H1 (cell line): ENCODE data around the gene PHF14. TPM values are rescaled to one million over a fixed set of nuclear protein-coding genes. Genes with fewer than 3 reads are reported as not detected.

ENCODE experiments used
- CTCF ChIA-PET: fragments of 300-600 bp; sonication (Branson Sonifier 250); formaldehyde crosslinking; loops from one replicate; lab custom pipeline; 2021; ENCODE audit not compliant: partially characterized antibody; lab: Charles Lee
- POLR2A ChIA-PET: fragments of 300-600 bp; sonication (Branson Sonifier 250); formaldehyde crosslinking; loops from one replicate; lab custom pipeline; 2021; ENCODE audit warnings: inconsistent platforms; ENCODE audit not compliant: partially characterized antibody; lab: Charles Lee
- DNase-seq, 2 experiments: peaks; one replicate each; pipeline versions ENCODE4 v3.0.0 to v3.0.0-alpha.2; 2010 to 2022; ENCODE audit warnings: low spot score in 2 of 2, low read depth in 1 of 2, mixed read lengths in 1 of 2
- FAIRE-seq: peaks from 2 replicates; lab custom pipeline; 2011; peaks lifted over from hg19 to GRCh38; lab: Jason Lieb, UNC
- H2AFZ ChIP-seq: 2 replicates; pipeline ENCODE4 v1.8.1; 2012; ENCODE audit warnings: low read length, inconsistent platforms
- H2AK5ac ChIP-seq: 2 replicates; pipeline ENCODE4 v1.6.1; 2013; ENCODE audit warnings: low read depth, low read length
- H2BK120ac ChIP-seq: replicated peaks from 2 replicates; pipeline ENCODE3; 2013; ENCODE audit warnings: low read depth, low read length, inconsistent platforms
- H2BK12ac ChIP-seq: 2 replicates; pipeline ENCODE4 v1.6.1; 2013; ENCODE audit warnings: low read depth, low read length
- H2BK15ac ChIP-seq: 2 replicates; pipeline ENCODE4 v1.6.1; 2013; ENCODE audit warnings: low read length
- H2BK20ac ChIP-seq: 2 replicates; pipeline ENCODE4 v1.6.1; 2013; ENCODE audit warnings: low read length
- H2BK5ac ChIP-seq: 2 replicates; pipeline ENCODE4 v1.6.1; 2013; ENCODE audit warnings: low read depth, low read length
- H3K14ac ChIP-seq: 2 replicates; pipeline ENCODE4 v1.6.1; 2013; ENCODE audit warnings: inconsistent platforms; ENCODE audit not compliant: insufficient read length
- H3K18ac ChIP-seq: 2 replicates; pipeline ENCODE4 v1.6.1; 2013; ENCODE audit warnings: low read length; ENCODE audit errors: extremely low read depth
- H3K23ac ChIP-seq: 2 replicates; pipeline ENCODE4 v1.6.1; 2013; ENCODE audit warnings: inconsistent platforms; ENCODE audit not compliant: insufficient read length
- H3K23me2 ChIP-seq: 2 replicates; pipeline ENCODE4 v1.6.1; 2013; ENCODE audit warnings: low read depth, low read length
- H3K27ac ChIP-seq: 2 replicates; pipeline ENCODE4 v1.6.1; 2011; ENCODE audit warnings: low read depth, low read length, inconsistent platforms
- H3K27me3 ChIP-seq, 4 experiments: replicated peaks in 1 of 4; 1 replicate in 1 of 4; 2 replicates in 3 of 4; pipeline versions ENCODE4 v1.6.1 to v1.8.1; 2011 to 2013; ENCODE audit warnings: low read length in 3 of 4, mild to moderate bottlenecking in 3 of 4, inconsistent platforms in 2 of 4, mixed read lengths in 2 of 4, moderate library complexity in 1 of 4; ENCODE audit not compliant: control insufficient read depth in 3 of 4, insufficient read depth in 3 of 4; ENCODE audit errors: extremely low read depth in 1 of 4
- H3K36me3 ChIP-seq, 4 experiments: 2 replicates each; pipeline versions ENCODE4 v1.6.1 to v1.8.1; 2011 to 2013; ENCODE audit warnings: mild to moderate bottlenecking in 4 of 4, low read length in 3 of 4, moderate library complexity in 2 of 4, control low read depth in 1 of 4, inconsistent platforms in 1 of 4; ENCODE audit not compliant: insufficient read depth in 4 of 4, control insufficient read depth in 2 of 4
- H3K4ac ChIP-seq: replicated peaks from 2 replicates; pipeline ENCODE3; 2013; ENCODE audit warnings: low read length, low read depth, mixed read lengths, inconsistent platforms; ENCODE audit not compliant: insufficient read length
- H3K4me1 ChIP-seq, 4 experiments: replicated peaks in 1 of 4; 1 replicate in 1 of 4; 2 replicates in 3 of 4; pipeline versions ENCODE4 v1.6.1 to v1.8.1; 2011 to 2013; ENCODE audit warnings: low read length in 3 of 4, inconsistent platforms in 2 of 4, mixed read lengths in 1 of 4; ENCODE audit not compliant: insufficient read depth in 4 of 4, control insufficient read depth in 3 of 4
- H3K4me2 ChIP-seq, 2 experiments: 2 replicates each; pipeline versions ENCODE4 v1.6.1 to v1.8.1; 2011 to 2013; ENCODE audit warnings: low read depth in 2 of 2, low read length in 2 of 2, control low read depth in 1 of 2, inconsistent platforms in 1 of 2, mild to moderate bottlenecking in 1 of 2; ENCODE audit not compliant: insufficient read depth in 1 of 2
- H3K4me3 ChIP-seq, 4 experiments: fragments of 200-600, 300-600 bp in 1 of 4; sonication (generic), shearing (Covaris generic), sonication (Bioruptor Twin) in 1 of 4; 2 replicates each; pipeline versions ENCODE4 v1.5.1 to v1.8.1; 2011 to 2016; ENCODE audit warnings: low read length in 4 of 4, low read depth in 3 of 4, control low read depth in 2 of 4, inconsistent platforms in 2 of 4, mild to moderate bottlenecking in 2 of 4, mixed read lengths in 1 of 4, moderate library complexity in 1 of 4; ENCODE audit not compliant: insufficient read depth in 2 of 4; ENCODE audit errors: extremely low read depth in 1 of 4
- H3K56ac ChIP-seq: replicated peaks from 2 replicates; pipeline ENCODE3; 2013; ENCODE audit warnings: low read depth, mild to moderate bottlenecking, mixed read lengths, low read length, inconsistent platforms; ENCODE audit not compliant: insufficient read length
- H3K79me1 ChIP-seq: 2 replicates; pipeline ENCODE4 v1.6.1; 2013; ENCODE audit warnings: low read depth, low read length, control low read depth
- H3K79me2 ChIP-seq, 2 experiments: 2 replicates each; pipeline versions ENCODE4 v1.6.1 to v1.8.1; 2012 to 2013; ENCODE audit warnings: low read length in 2 of 2, mild to moderate bottlenecking in 2 of 2, inconsistent platforms in 1 of 2; ENCODE audit not compliant: insufficient read depth in 2 of 2, control insufficient read depth in 1 of 2
- H3K9ac ChIP-seq, 4 experiments: replicated peaks in 1 of 4; 1 replicate in 1 of 4; 2 replicates in 3 of 4; pipeline versions ENCODE4 v1.6.1 to v1.8.1; 2011 to 2013; ENCODE audit warnings: low read depth in 3 of 4, low read length in 3 of 4, control low read depth in 2 of 4, mild to moderate bottlenecking in 2 of 4, moderate library complexity in 2 of 4, inconsistent platforms in 1 of 4; ENCODE audit errors: extremely low read depth in 1 of 4
- H3K9me3 ChIP-seq, 2 experiments: 2 replicates each; pipeline versions ENCODE4 v1.6.1 to v1.8.1; 2012 to 2013; ENCODE audit warnings: mild to moderate bottlenecking in 2 of 2, moderate library complexity in 2 of 2, control low read depth in 1 of 2, inconsistent platforms in 1 of 2, low read depth in 1 of 2, low read length in 1 of 2, mixed read lengths in 1 of 2; ENCODE audit not compliant: insufficient read depth in 2 of 2
- H4K20me1 ChIP-seq, 2 experiments: replicated peaks in 1 of 2; 2 replicates each; pipeline versions ENCODE3 to v1.8.1; 2011 to 2013; ENCODE audit warnings: inconsistent platforms in 2 of 2, low read length in 2 of 2, mild to moderate bottlenecking in 1 of 2; ENCODE audit not compliant: insufficient read depth in 2 of 2, control insufficient read depth in 1 of 2
- H4K5ac ChIP-seq: 2 replicates; pipeline ENCODE4 v1.6.1; 2013; ENCODE audit warnings: low read length, low read depth, mixed read lengths, inconsistent platforms; ENCODE audit not compliant: insufficient read length
- H4K8ac ChIP-seq: 2 replicates; pipeline ENCODE4 v1.8.0; 2013; ENCODE audit warnings: mild to moderate bottlenecking, moderate library complexity, low read length, inconsistent platforms; ENCODE audit not compliant: insufficient read depth; ENCODE audit errors: extremely low read depth
- H4K91ac ChIP-seq: replicated peaks from 2 replicates; pipeline ENCODE3; 2013; ENCODE audit warnings: low read length, mixed read lengths, inconsistent platforms; ENCODE audit not compliant: insufficient read length
- CHD2 ChIP-seq: IDR thresholded peaks from 2 replicates; pipeline ENCODE4 v1.6.1; 2012; ENCODE audit warnings: low read length, improper control_type of control experiment
- JUND ChIP-seq: IDR thresholded peaks from 2 replicates; pipeline ENCODE4 v1.6.1; 2011; ENCODE audit warnings: mild to moderate bottlenecking, improper control_type of control experiment, low read length
- RAD21 ChIP-seq, 2 experiments: IDR thresholded peaks in 1 of 2; conservative IDR thresholded peaks in 1 of 2; 2 replicates each; pipeline ENCODE4 v1.6.1; 2011; ENCODE audit warnings: low read depth in 2 of 2, low read length in 2 of 2, improper control_type of control experiment in 1 of 2, inconsistent platforms in 1 of 2, mild to moderate bottlenecking in 1 of 2, moderate library complexity in 1 of 2
- RFX5 ChIP-seq: IDR thresholded peaks from 2 replicates; pipeline ENCODE4 v1.6.1; 2011; ENCODE audit warnings: low read depth, low read length, improper control_type of control experiment, borderline replicate concordance
- RNF2 ChIP-seq: fragments of 200-900, 300-1000 bp; sonication (generic); IDR thresholded peaks from 2 replicates; pipeline ENCODE4 v1.7.1; 2016; ENCODE audit warnings: borderline replicate concordance, low read depth, mild to moderate bottlenecking, antibody characterized with exemption, low read length; ENCODE audit not compliant: poor library complexity, severe bottlenecking; ENCODE audit errors: missing control alignments
- SIN3A ChIP-seq, 2 experiments: IDR thresholded peaks in 1 of 2; conservative IDR thresholded peaks in 1 of 2; 2 replicates each; pipeline ENCODE4 v1.6.1; 2011 to 2012; ENCODE audit warnings: low read length in 2 of 2, improper control_type of control experiment in 1 of 2, low read depth in 1 of 2, mild to moderate bottlenecking in 1 of 2
- SIX5 ChIP-seq: IDR thresholded peaks from 2 replicates; pipeline ENCODE4 v1.6.1; 2011; ENCODE audit warnings: mild to moderate bottlenecking, low read depth, low read length
- WGBS, 2 experiments: shearing (Covaris generic) in 1 of 2; methylation state at CpG; one replicate each; pipeline versions ENCODE4 v1.1.6 to v1.1.7; 2013 to 2015; ENCODE audit warnings: low lambda C conversion rate in 2 of 2, mixed read lengths in 2 of 2, inconsistent platforms in 1 of 2, low coverage in 1 of 2, missing lambda C conversion rate in 1 of 2; ENCODE audit not compliant: insufficient replicate concordance in 2 of 2, insufficient coverage in 1 of 2, insufficient read length in 1 of 2; ENCODE audit errors: extremely low coverage in 1 of 2, missing lambda C conversion rate in 1 of 2; 5-methylcytosine and 5-hydroxymethylcytosine counted together
- polyA plus RNA-seq, 7 experiments: library from polyadenylated mRNA; depleted of rRNA in 3 of 7; stranded (reverse) in 5 of 7; unstranded in 2 of 7; fragments of >200 nt in 5 of 7; fragments of 200-250 nt in 2 of 7; gene quantifications; 1 replicate in 5 of 7; 2 replicates in 1 of 7; 4 replicates in 1 of 7; pipeline versions ENCODE4 v1.2.1 to v1.2.3, GENCODE V29; 2011 to 2013; ENCODE audit warnings: missing spikeins in 2 of 7, mixed read lengths in 2 of 7
- total RNA-seq: library from RNA; stranded (reverse); fragmentation: NEBNext Ultra II Directional; extraction: Animal tissue kit (Norgen Biotek cat#: 25700); gene quantifications from 2 replicates; pipeline ENCODE4 v1.2.1, GENCODE V29; 2021
- TF ChIP-seq, protein P1 (sequence below), 3 experiments: IDR thresholded peaks; 1 replicate in 2 of 3; 2 replicates in 1 of 3; pipeline versions ENCODE4 v1.5.1 to v1.6.1; 2011; ENCODE audit warnings: low read length in 3 of 3, mild to moderate bottlenecking in 3 of 3, inconsistent platforms in 2 of 3, low read depth in 1 of 3, moderate library complexity in 1 of 3; ENCODE audit not compliant: insufficient read depth in 1 of 3; ENCODE audit errors: control extremely low read depth in 1 of 3

PHF14 gene
- total and polyA plus RNA-seq, 2 of the 8 experiments (the other 6 are each of a cell fraction or from before 2014, with no cell fraction given) = 17.9 to 70.6 TPM

DNA sequence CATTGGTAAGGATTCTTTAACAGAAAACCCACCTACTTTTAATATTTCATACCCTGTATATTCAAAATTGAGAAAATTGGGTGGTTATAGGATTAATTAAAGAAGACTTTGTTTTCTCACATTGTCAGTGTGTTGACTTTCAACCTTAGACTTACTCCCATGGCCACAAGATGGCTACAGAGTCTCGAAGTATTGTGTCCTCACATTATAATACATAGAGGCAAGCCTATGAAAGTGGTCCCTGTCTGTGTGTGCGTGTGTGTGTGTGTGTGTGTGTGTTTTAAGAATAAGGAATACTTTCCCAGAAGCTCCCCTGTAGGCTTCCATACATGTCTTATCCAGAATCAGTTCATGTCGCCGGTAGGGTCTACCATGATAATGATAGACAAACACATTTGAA lies 180.0 kb downstream of the PHF14 start:
- Histone ChIP-seq H2BK5ac (no peak overlapping the region), H4K8ac (no peak overlapping the region), H2AFZ (no peak overlapping the region), H3K4me1 (no peaks in the 10 kb centered on the region), H3K27me3 (no peaks in the 10 kb centered on the region), H2BK12ac (no peak overlapping the region), H4K20me1 (no peaks in the 10 kb centered on the region), H3K4me2 (no peak overlapping the region), H4K5ac (no peak overlapping the region), H3K36me3 (no peaks in the 10 kb centered on the region), H3K23ac (no peak overlapping the region), H2BK20ac (no peak overlapping the region), H3K56ac (no peak overlapping the region), H3K9ac (no peak overlapping the region), H2BK15ac (no peak overlapping the region), H3K9me3 (no peaks in the 10 kb centered on the region), H2AK5ac (no peak overlapping the region), H3K79me2 (no peaks in the 10 kb centered on the region), H4K91ac (no peak overlapping the region), H3K4ac (no peak overlapping the region), H3K14ac (no peak overlapping the region), H3K27ac (no peak overlapping the region), H3K79me1 (no peaks in the 10 kb centered on the region), H3K18ac (no peak overlapping the region), H2BK120ac (no peak overlapping the region), H3K4me3 (no peak overlapping the region), H3K23me2 (no peaks in the 10 kb centered on the region)
- CTCF ChIA-PET = interaction anchor here (0.6 to 1.0 kb wide), 2 partner anchors 58 to 73 kb away, joined by 3 to 4 read pairs; no protein-coding TSS in a partner anchor
- DNase-seq (no peak), FAIRE-seq (no peak)
- TF ChIP-seq RAD21 (IDR thresholded peaks at IDR 0.05 in 1 of 2, conservative IDR thresholded peaks at IDR 0.05 in 1 of 2; ENCODE audit: low read depth in 2 of 2, low read length in 2 of 2) (peak; percentile 45 to 59), RNF2 (no peak), JUND (no peak), SIX5 (no peak), SIN3A (conservative IDR thresholded peaks at IDR 0.05 in 1 of 2, IDR thresholded peaks at IDR 0.05 in 1 of 2; ENCODE audit: low read depth in 1 of 2, low read length in 2 of 2) (no peak), RFX5 (no peak), CHD2 (no peak)
- TF ChIP-seq, protein P1, sequence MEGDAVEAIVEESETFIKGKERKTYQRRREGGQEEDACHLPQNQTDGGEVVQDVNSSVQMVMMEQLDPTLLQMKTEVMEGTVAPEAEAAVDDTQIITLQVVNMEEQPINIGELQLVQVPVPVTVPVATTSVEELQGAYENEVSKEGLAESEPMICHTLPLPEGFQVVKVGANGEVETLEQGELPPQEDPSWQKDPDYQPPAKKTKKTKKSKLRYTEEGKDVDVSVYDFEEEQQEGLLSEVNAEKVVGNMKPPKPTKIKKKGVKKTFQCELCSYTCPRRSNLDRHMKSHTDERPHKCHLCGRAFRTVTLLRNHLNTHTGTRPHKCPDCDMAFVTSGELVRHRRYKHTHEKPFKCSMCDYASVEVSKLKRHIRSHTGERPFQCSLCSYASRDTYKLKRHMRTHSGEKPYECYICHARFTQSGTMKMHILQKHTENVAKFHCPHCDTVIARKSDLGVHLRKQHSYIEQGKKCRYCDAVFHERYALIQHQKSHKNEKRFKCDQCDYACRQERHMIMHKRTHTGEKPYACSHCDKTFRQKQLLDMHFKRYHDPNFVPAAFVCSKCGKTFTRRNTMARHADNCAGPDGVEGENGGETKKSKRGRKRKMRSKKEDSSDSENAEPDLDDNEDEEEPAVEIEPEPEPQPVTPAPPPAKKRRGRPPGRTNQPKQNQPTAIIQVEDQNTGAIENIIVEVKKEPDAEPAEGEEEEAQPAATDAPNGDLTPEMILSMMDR (IDR thresholded peaks at IDR 0.05; ENCODE audit: control extremely low read depth in 1 of 3, insufficient read depth in 1 of 3, low read depth in 1 of 3, low read length in 3 of 3) = peak in 2 of 3 experiments; percentile 24 to 26; a peak in 2 of 4 replicates
- WGBS, 2 experiments = 86% methylated on average over 4 of the region's 4 CpGs; no CpG with 5 or more reads in 1 of the 2 experiments
- POLR2A ChIA-PET = no interaction called here
